Erythroblast (primary cell): ENCODE data around the gene RALGPS1.

Experiments used
- GATA1 ChIP-seq: IDR thresholded peaks from 2 replicates; pipeline ENCODE4 v1.6.1; 2011; ENCODE audit warnings: low read depth, mild to moderate bottlenecking, control low read depth, low read length, moderate library complexity
- POLR2A ChIP-seq: IDR thresholded peaks from 2 replicates; pipeline ENCODE4 v1.6.1; 2011; ENCODE audit warnings: mild to moderate bottlenecking, low read length

GRCh38 chr9:127167560-127168326 is 253.2 kb downstream of the RALGPS1 start:
- TF ChIP-seq POLR2A: no peak
- TF ChIP-seq GATA1: no peak
